H9 (cell line): ENCODE measurements around the gene ARL13B. TPM values are rescaled to one million over a fixed set of nuclear protein-coding genes. Genes with fewer than 3 reads are reported as not detected.

ENCODE experiments used
- DNase-seq: peaks from one replicate; pipeline ENCODE4 v3.0.0-alpha.2; 2017
- H2AFZ ChIP-seq: one replicate; pipeline ENCODE4 v1.6.1; 2013; ENCODE audit warnings: mild to moderate bottlenecking, low read length, control low read depth, moderate library complexity
- H2AK5ac ChIP-seq: 2 replicates; pipeline ENCODE4 v1.6.1; 2013; ENCODE audit warnings: low read length, control low read depth, mixed read lengths; ENCODE audit not compliant: insufficient read length
- H2BK120ac ChIP-seq: one replicate; pipeline ENCODE4 v1.6.1; 2013; ENCODE audit warnings: low read depth, mild to moderate bottlenecking, low read length, control low read depth, inconsistent platforms; ENCODE audit not compliant: poor library complexity, severe bottlenecking
- H2BK12ac ChIP-seq: 2 replicates; pipeline ENCODE4 v1.6.1; 2013; ENCODE audit warnings: low read length, control low read depth, mixed read lengths, low read depth; ENCODE audit not compliant: insufficient read length
- H2BK15ac ChIP-seq: 2 replicates; pipeline ENCODE4 v1.6.1; 2013; ENCODE audit warnings: low read depth, low read length, control low read depth
- H2BK20ac ChIP-seq: one replicate; pipeline ENCODE4 v1.6.1; 2013; ENCODE audit warnings: low read depth, mild to moderate bottlenecking, low read length, control low read depth, inconsistent platforms; ENCODE audit not compliant: poor library complexity, severe bottlenecking
- H2BK5ac ChIP-seq: 2 replicates; pipeline ENCODE4 v1.6.1; 2013; ENCODE audit warnings: low read length, control low read depth, mixed read lengths; ENCODE audit not compliant: insufficient read length
- H3K14ac ChIP-seq: 2 replicates; pipeline ENCODE4 v1.6.1; 2013; ENCODE audit warnings: low read length, control low read depth; ENCODE audit not compliant: insufficient read depth
- H3K18ac ChIP-seq: 2 replicates; pipeline ENCODE4 v1.6.1; 2013; ENCODE audit warnings: low read depth, mild to moderate bottlenecking, mixed read lengths, low read length, control low read depth; ENCODE audit not compliant: insufficient read length
- H3K23ac ChIP-seq: 2 replicates; pipeline ENCODE4 v1.6.1; 2013; ENCODE audit warnings: low read length, control low read depth, mixed read lengths, low read depth; ENCODE audit not compliant: insufficient read length
- H3K23me2 ChIP-seq: 2 replicates; pipeline ENCODE4 v1.6.1; 2013; ENCODE audit warnings: low read depth, mild to moderate bottlenecking, mixed read lengths, low read length, control low read depth; ENCODE audit not compliant: insufficient read length, poor library complexity, severe bottlenecking
- H3K27ac ChIP-seq: 2 replicates; pipeline ENCODE4 v1.5.1; 2013; ENCODE audit warnings: low read length, control low read depth, mixed read lengths, low read depth; ENCODE audit not compliant: insufficient read length
- H3K27me3 ChIP-seq: 2 replicates; pipeline ENCODE4 v1.6.1; 2013; ENCODE audit warnings: low read length, control low read depth, inconsistent platforms; ENCODE audit not compliant: insufficient read depth
- H3K4ac ChIP-seq: 2 replicates; pipeline ENCODE4 v1.6.1; 2013; ENCODE audit warnings: low read depth, mild to moderate bottlenecking, control low read depth, inconsistent platforms, low read length, moderate library complexity
- H3K4me1 ChIP-seq: 2 replicates; pipeline ENCODE4 v1.6.1; 2013; ENCODE audit warnings: low read length, control low read depth, inconsistent platforms; ENCODE audit not compliant: insufficient read depth
- H3K4me2 ChIP-seq: 2 replicates; pipeline ENCODE4 v1.6.1; 2013; ENCODE audit warnings: low read length, control low read depth, mixed read lengths; ENCODE audit not compliant: insufficient read length, insufficient read depth
- H3K56ac ChIP-seq: 2 replicates; pipeline ENCODE4 v1.6.1; 2013; ENCODE audit warnings: low read depth, mild to moderate bottlenecking, mixed read lengths, low read length, control low read depth; ENCODE audit not compliant: insufficient read length
- H3K79me1 ChIP-seq: 2 replicates; pipeline ENCODE4 v1.6.1; 2013; ENCODE audit warnings: low read depth, mild to moderate bottlenecking, moderate library complexity, low read length, control low read depth, inconsistent platforms; ENCODE audit not compliant: insufficient read depth, poor library complexity, severe bottlenecking
- H3K79me2 ChIP-seq: 2 replicates; pipeline ENCODE4 v1.6.1; 2013; ENCODE audit warnings: low read length, control low read depth, inconsistent platforms; ENCODE audit not compliant: insufficient read depth
- H3K9ac ChIP-seq: 2 replicates; pipeline ENCODE4 v1.6.1; 2013; ENCODE audit warnings: low read length, control low read depth, mixed read lengths; ENCODE audit not compliant: insufficient read length; ENCODE audit errors: extremely low read depth
- H3K9me3 ChIP-seq: one replicate; pipeline ENCODE4 v1.6.1; 2013; ENCODE audit warnings: low read depth, low read length, inconsistent platforms; ENCODE audit not compliant: control insufficient read depth
- H3T11ph ChIP-seq: one replicate; pipeline ENCODE4 v1.6.1; 2013; ENCODE audit warnings: mild to moderate bottlenecking, low read length, control low read depth, inconsistent platforms
- H4K20me1 ChIP-seq: one replicate; pipeline ENCODE4 v1.6.1; 2013; ENCODE audit not compliant: control insufficient read depth, insufficient read length, insufficient read depth
- H4K5ac ChIP-seq: 2 replicates; pipeline ENCODE4 v1.6.1; 2013; ENCODE audit warnings: low read depth, mild to moderate bottlenecking, mixed read lengths, low read length, control low read depth; ENCODE audit not compliant: insufficient read length
- H4K8ac ChIP-seq: replicated peaks from 2 replicates; pipeline ENCODE4 v1.6.1; 2013; ENCODE audit warnings: low read length, control low read depth, mixed read lengths, low read depth; ENCODE audit not compliant: insufficient read length
- H4K91ac ChIP-seq: 2 replicates; pipeline ENCODE4 v1.6.1; 2013; ENCODE audit warnings: low read depth, mild to moderate bottlenecking, moderate library complexity, mixed read lengths, low read length, control low read depth; ENCODE audit not compliant: insufficient read length
- H3K27ac Mint-ChIP-seq, 3 experiments: 2 replicates in 2 of 3; 3 replicates in 1 of 3; pipeline ENCODE4 v1.8.0; 2020 to 2021; ENCODE audit warnings: mixed read lengths in 3 of 3, mild to moderate bottlenecking in 1 of 3, moderate library complexity in 1 of 3
- H3K27me3 Mint-ChIP-seq: 2 replicates; pipeline ENCODE4 v1.8.0; 2021; ENCODE audit warnings: low read depth, mild to moderate bottlenecking, moderate library complexity, mixed read lengths
- H3K36me3 Mint-ChIP-seq, 3 experiments: 2 replicates in 2 of 3; 3 replicates in 1 of 3; pipeline ENCODE4 v1.8.0; 2020 to 2021; ENCODE audit warnings: low read depth in 3 of 3, mixed read lengths in 3 of 3; ENCODE audit not compliant: insufficient read depth in 1 of 3
- H3K4me1 Mint-ChIP-seq, 2 experiments: 2 replicates each; pipeline ENCODE4 v1.8.0; 2020; ENCODE audit warnings: mixed read lengths in 2 of 2
- H3K4me3 Mint-ChIP-seq, 2 experiments: 2 replicates in 1 of 2; 3 replicates in 1 of 2; pipeline ENCODE4 v1.8.0; 2020 to 2021; ENCODE audit warnings: mild to moderate bottlenecking in 2 of 2, mixed read lengths in 2 of 2, moderate library complexity in 1 of 2
- H3K9me3 Mint-ChIP-seq, 2 experiments: 2 replicates in 1 of 2; 3 replicates in 1 of 2; pipeline ENCODE4 v1.8.0; 2020; ENCODE audit warnings: mild to moderate bottlenecking in 2 of 2, mixed read lengths in 2 of 2, moderate library complexity in 1 of 2
- WGBS: extraction: QIAGEN DNeasy Blood & Tissue Kit; methylation state at CpG from one replicate; pipeline ENCODE4 v1.1.7; 2013; ENCODE audit warnings: missing lambda C conversion rate, low lambda C conversion rate, mixed read lengths; ENCODE audit not compliant: insufficient read length; ENCODE audit errors: extremely low coverage; 5-methylcytosine and 5-hydroxymethylcytosine counted together
- total RNA-seq: library from RNA; stranded (reverse); gene quantifications from 2 replicates; pipeline ENCODE4 v1.2.1, GENCODE V29; 2021
- TF ChIP-seq, protein P1 (sequence below): fragments of 200-600 bp; sonication (generic); conservative IDR thresholded peaks from 3 replicates; pipeline ENCODE4 v1.8.0; 2021; ENCODE audit warnings: antibody characterized with exemption, mild to moderate bottlenecking

The ARL13B gene
- total RNA-seq, 1 experiment from 2014 or later = 7.9 TPM

DNA sequence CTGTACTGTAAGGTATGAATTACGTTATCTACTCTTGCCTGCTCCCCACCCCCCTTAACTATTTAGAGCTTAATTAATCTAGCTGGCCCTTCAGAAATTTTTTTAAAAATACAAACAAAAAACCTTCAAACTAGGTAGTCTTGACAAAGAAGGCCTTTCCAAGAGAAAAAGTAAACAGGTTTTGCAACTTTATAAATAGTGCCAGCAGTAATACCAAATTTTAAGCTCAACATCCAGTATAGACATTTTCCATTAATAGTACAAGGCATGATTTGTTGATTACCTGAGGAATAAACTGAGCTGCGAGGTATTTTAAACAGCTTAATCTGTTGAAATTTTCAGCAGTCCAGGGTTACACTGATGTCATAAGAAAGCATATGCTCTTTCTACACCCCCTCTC is 28.3 kb downstream of the ARL13B start:
- Mint-ChIP-seq H3K4me1 (peaks cover 0 to 2% of the 10 kb centered on the region in 2 experiments; a peak in 1 of 4 replicates), H3K4me3 (no peak overlapping the region), H3K27ac (no peak overlapping the region), H3K36me3 (peaks cover 0 to 4% (median 2%) of the 10 kb centered on the region in 3 experiments; a peak in 1 of 7 replicates), H3K27me3 (no peaks in the 10 kb centered on the region), H3K9me3 (no peaks in the 10 kb centered on the region)
- H3T11ph ChIP-seq = no peak overlapping the region
- no peak overlapping the region for H3K4me2 ChIP-seq
- no peak overlapping the region for H2BK15ac ChIP-seq
- H4K20me1 ChIP-seq = no peaks in the 10 kb centered on the region
- WGBS = no CpG with 5 or more reads among the region's 2 CpGs
- no peak overlapping the region for H4K5ac ChIP-seq
- no peak overlapping the region for H2AFZ ChIP-seq
- no peaks in the 10 kb centered on the region for H3K4me1 ChIP-seq
- no peak overlapping the region for H3K56ac ChIP-seq
- TF ChIP-seq, protein P1, sequence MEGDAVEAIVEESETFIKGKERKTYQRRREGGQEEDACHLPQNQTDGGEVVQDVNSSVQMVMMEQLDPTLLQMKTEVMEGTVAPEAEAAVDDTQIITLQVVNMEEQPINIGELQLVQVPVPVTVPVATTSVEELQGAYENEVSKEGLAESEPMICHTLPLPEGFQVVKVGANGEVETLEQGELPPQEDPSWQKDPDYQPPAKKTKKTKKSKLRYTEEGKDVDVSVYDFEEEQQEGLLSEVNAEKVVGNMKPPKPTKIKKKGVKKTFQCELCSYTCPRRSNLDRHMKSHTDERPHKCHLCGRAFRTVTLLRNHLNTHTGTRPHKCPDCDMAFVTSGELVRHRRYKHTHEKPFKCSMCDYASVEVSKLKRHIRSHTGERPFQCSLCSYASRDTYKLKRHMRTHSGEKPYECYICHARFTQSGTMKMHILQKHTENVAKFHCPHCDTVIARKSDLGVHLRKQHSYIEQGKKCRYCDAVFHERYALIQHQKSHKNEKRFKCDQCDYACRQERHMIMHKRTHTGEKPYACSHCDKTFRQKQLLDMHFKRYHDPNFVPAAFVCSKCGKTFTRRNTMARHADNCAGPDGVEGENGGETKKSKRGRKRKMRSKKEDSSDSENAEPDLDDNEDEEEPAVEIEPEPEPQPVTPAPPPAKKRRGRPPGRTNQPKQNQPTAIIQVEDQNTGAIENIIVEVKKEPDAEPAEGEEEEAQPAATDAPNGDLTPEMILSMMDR = no peak
- no peak overlapping the region for H2BK12ac ChIP-seq
- H3K79me2 ChIP-seq = no peaks in the 10 kb centered on the region
- no peaks in the 10 kb centered on the region for H3K9me3 ChIP-seq
- H2BK20ac ChIP-seq = no peak overlapping the region
- H3K79me1 ChIP-seq = no peaks in the 10 kb centered on the region
- no peak overlapping the region for H3K4ac ChIP-seq
- no peak overlapping the region for H4K8ac ChIP-seq
- DNase-seq = no peak
- H2BK5ac ChIP-seq = no peak overlapping the region
- no peak overlapping the region for H3K14ac ChIP-seq
- H3K27me3 ChIP-seq = no peaks in the 10 kb centered on the region
- no peak overlapping the region for H3K23ac ChIP-seq
- no peak overlapping the region for H3K18ac ChIP-seq
- no peak overlapping the region for H3K9ac ChIP-seq
- H2AK5ac ChIP-seq = no peak overlapping the region
- H3K27ac ChIP-seq = no peak overlapping the region
- no peak overlapping the region for H4K91ac ChIP-seq
- H3K23me2 ChIP-seq = no peaks in the 10 kb centered on the region
- H2BK120ac ChIP-seq = no peak overlapping the region
